DOHH2 (cell line): ENCODE results near the gene TMED5.

Experiments
- H3F3A ChIP-seq: fragments of 200-600 bp; sonication (generic), shearing (Covaris generic); 2 replicates; pipeline ENCODE4 v1.6.0; 2016; ENCODE audit warnings: antibody characterized with exemption, mild to moderate bottlenecking; ENCODE audit not compliant: control insufficient read depth, insufficient read depth
- H3K27ac ChIP-seq: fragments of 200-600 bp; sonication (generic); 2 replicates; pipeline ENCODE4 v1.5.1; 2014; ENCODE audit warnings: low read depth, mild to moderate bottlenecking, low read length, moderate library complexity
- H3K27me3 ChIP-seq: fragments of 200-600 bp; sonication (generic); 2 replicates; pipeline ENCODE4 v1.6.1; 2014; ENCODE audit warnings: mild to moderate bottlenecking, low read length, mixed read lengths; ENCODE audit not compliant: control insufficient read depth
- H3K36me3 ChIP-seq: fragments of 200-600 bp; sonication (generic); 2 replicates; pipeline ENCODE4 v1.6.1; 2014; ENCODE audit warnings: mild to moderate bottlenecking, low read length, moderate library complexity, mixed read lengths; ENCODE audit not compliant: control insufficient read depth
- H3K4me1 ChIP-seq: fragments of 200-600 bp; sonication (generic); 2 replicates; pipeline ENCODE4 v1.6.1; 2014; ENCODE audit warnings: mild to moderate bottlenecking, low read length, mixed read lengths; ENCODE audit not compliant: control insufficient read depth
- H3K4me2 ChIP-seq: fragments of 200-600 bp; sonication (generic); 2 replicates; pipeline ENCODE4 v1.6.0; 2014; ENCODE audit warnings: mild to moderate bottlenecking, low read length, moderate library complexity
- H3K4me3 ChIP-seq: fragments of 200-600 bp; sonication (generic); 2 replicates; pipeline ENCODE4 v1.5.1; 2014; ENCODE audit warnings: mild to moderate bottlenecking, low read length, mixed read lengths
- H3K79me2 ChIP-seq: fragments of 200-600 bp; sonication (generic); 2 replicates; pipeline ENCODE4 v1.6.1; 2014; ENCODE audit warnings: mild to moderate bottlenecking, low read length, mixed read lengths; ENCODE audit not compliant: control insufficient read depth
- H3K9me2 ChIP-seq: fragments of 200-600 bp; sonication (generic); replicated peaks from 2 replicates; pipeline ENCODE4 v1.6.1; 2014; ENCODE audit warnings: mild to moderate bottlenecking, low read length, mixed read lengths; ENCODE audit not compliant: control insufficient read depth
- H3K9me3 ChIP-seq: fragments of 200-600 bp; sonication (generic); 2 replicates; pipeline ENCODE4 v1.6.1; 2014; ENCODE audit warnings: antibody characterized with exemption, low read length, mixed read lengths; ENCODE audit not compliant: control insufficient read depth, insufficient read depth
- H4K20me1 ChIP-seq: fragments of 200-600 bp; sonication (generic); 2 replicates; pipeline ENCODE4 v1.6.0; 2014; ENCODE audit warnings: low read depth, mild to moderate bottlenecking, antibody characterized with exemption, low read length, moderate library complexity; ENCODE audit not compliant: control insufficient read depth, insufficient read depth
- CTCF ChIP-seq: fragments of 200-600 bp; sonication (generic); IDR thresholded peaks from one replicate; pipeline ENCODE4 v1.5.1; 2014; ENCODE audit warnings: antibody characterized with exemption, mild to moderate bottlenecking, low read depth, low read length; ENCODE audit not compliant: poor library complexity, severe bottlenecking
- EZH2phosphoT487 ChIP-seq: fragments of 200-600 bp; sonication (generic); IDR thresholded peaks from 2 replicates; pipeline ENCODE4 v1.6.1; 2017; ENCODE audit warnings: borderline replicate concordance, mild to moderate bottlenecking, antibody characterized with exemption, low read length, moderate library complexity, mixed read lengths

Gene TMED5

GRCh38 chr1:93148001-93148400 lies 32.2 kb downstream of the TMED5 start:
- H3K4me2 ChIP-seq, result no peak overlapping the region
- peaks cover 27% of the 10 kb centered on the region for H3F3A ChIP-seq
- H3K4me1 ChIP-seq, result no peaks in the 10 kb centered on the region
- no peaks in the 10 kb centered on the region for H3K9me3 ChIP-seq
- H3K36me3 ChIP-seq, result peaks cover 54% of the 10 kb centered on the region
- no peak overlapping the region for H3K4me3 ChIP-seq
- H3K27ac ChIP-seq, result no peak overlapping the region
- no peaks in the 10 kb centered on the region for H3K9me2 ChIP-seq
- H3K27me3 ChIP-seq, result no peaks in the 10 kb centered on the region
- TF ChIP-seq EZH2phosphoT487 (no peak), CTCF (no peak)
- H3K79me2 ChIP-seq, result no peaks in the 10 kb centered on the region
- 0 out of 2 replicates have a peak, but pooled peaks cover 4% of the 10 kb centered on the region for H4K20me1 ChIP-seq

- Histone ChIP-seq H3K9me3 (no peaks in the 10 kb centered on the region), H3F3A (peaks cover 24% of the 10 kb centered on the region), H4K20me1 (0 out of 2 replicates have a peak, but pooled peaks cover 4% of the 10 kb centered on the region), H3K79me2 (no peaks in the 10 kb centered on the region), H3K27me3 (no peaks in the 10 kb centered on the region), H3K4me3 (no peak overlapping the region), H3K27ac (no peak overlapping the region), H3K4me1 (no peaks in the 10 kb centered on the region), H3K4me2 (no peak overlapping the region), H3K36me3 (peaks cover 51% of the 10 kb centered on the region), H3K9me2 (no peaks in the 10 kb centered on the region)
- no peak for TF ChIP-seq EZH2phosphoT487
- TF ChIP-seq CTCF, result no peak
Measured at GRCh38 chr1:93143769-93144168, 36.4 kb downstream of the TMED5 start.

DNA sequence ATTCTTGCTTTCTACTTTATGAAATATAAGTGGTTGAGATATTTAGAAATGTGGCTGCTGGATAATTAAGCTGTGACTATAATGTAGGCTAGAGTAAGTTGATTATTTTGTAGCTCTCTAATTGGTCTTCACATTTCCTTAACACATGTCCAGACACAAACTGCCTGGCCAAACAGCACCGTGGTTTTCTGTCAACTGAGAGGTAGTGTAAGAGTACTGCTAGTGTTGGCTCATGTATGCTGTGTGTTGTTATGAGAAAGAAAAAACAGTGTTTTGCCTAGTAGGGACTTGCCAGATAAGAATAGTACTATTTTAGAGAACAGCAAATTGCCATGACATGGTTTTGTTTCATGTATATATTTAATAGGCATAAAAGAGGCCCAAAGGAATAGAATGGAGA lies 37.1 kb downstream of the TMED5 start:
- no peak overlapping the region for H3K4me3 ChIP-seq

More for the DNA sequence above, 37.1 kb downstream of the TMED5 start:
- no peak overlapping the region for H3K4me2 ChIP-seq
- TF ChIP-seq EZH2phosphoT487 (no peak), CTCF (no peak)
- 0 out of 2 replicates have a peak, but pooled peaks cover under 1% of the 10 kb centered on the region for H4K20me1 ChIP-seq
- peaks cover 18% of the 10 kb centered on the region for H3F3A ChIP-seq
- no peaks in the 10 kb centered on the region for H3K79me2 ChIP-seq
- no peaks in the 10 kb centered on the region for H3K9me2 ChIP-seq
- no peak overlapping the region for H3K27ac ChIP-seq
- H3K27me3 ChIP-seq, result no peaks in the 10 kb centered on the region
- peaks cover 51% of the 10 kb centered on the region for H3K36me3 ChIP-seq
- H3K9me3 ChIP-seq, result no peaks in the 10 kb centered on the region
- H3K4me1 ChIP-seq, result no peaks in the 10 kb centered on the region
